ENCODE results near the gene AFMID. TPM values are rescaled to one million over a fixed set of nuclear protein-coding genes. Genes with fewer than 3 reads are reported as not detected.

Gene AFMID
- total and polyA plus RNA-seq, 2 of the 13 experiments (the other 11 are each of a cell fraction or from before 2014, with no cell fraction given) = 249 to 270 TPM

GRCh38 chr17:78176548-78177025, 10.6 kb upstream of the AFMID start (continued):
- TF ChIP-seq, protein P1, sequence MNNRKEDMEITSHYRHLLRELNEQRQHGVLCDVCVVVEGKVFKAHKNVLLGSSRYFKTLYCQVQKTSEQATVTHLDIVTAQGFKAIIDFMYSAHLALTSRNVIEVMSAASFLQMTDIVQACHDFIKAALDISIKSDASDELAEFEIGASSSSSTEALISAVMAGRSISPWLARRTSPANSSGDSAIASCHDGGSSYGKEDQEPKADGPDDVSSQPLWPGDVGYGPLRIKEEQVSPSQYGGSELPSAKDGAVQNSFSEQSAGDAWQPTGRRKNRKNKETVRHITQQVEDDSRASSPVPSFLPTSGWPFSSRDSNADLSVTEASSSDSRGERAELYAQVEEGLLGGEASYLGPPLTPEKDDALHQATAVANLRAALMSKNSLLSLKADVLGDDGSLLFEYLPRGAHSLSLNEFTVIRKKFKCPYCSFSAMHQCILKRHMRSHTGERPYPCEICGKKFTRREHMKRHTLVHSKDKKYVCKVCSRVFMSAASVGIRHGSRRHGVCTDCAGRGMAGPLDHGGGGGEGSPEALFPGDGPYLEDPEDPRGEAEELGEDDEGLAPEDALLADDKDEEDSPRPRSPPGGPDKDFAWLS (CRISPR knock-in tag; IDR thresholded peaks at IDR 0.05; ENCODE audit: borderline replicate concordance) = peak; percentile 50; the same call in 1 of the 2 replicates
- TF ChIP-seq SMARCE1 (IDR thresholded peaks at IDR 0.05; ENCODE audit: borderline replicate concordance) (no peak), ZNF777 (CRISPR knock-in tag; IDR thresholded peaks at IDR 0.05) (no peak), ZNF780A (CRISPR knock-in tag; IDR thresholded peaks at IDR 0.05) (no peak), HNRNPH1 (optimal IDR thresholded peaks at IDR 0.05; ENCODE audit: low read depth, low read length) (no peak), PATZ1 (CRISPR knock-in tag; IDR thresholded peaks at IDR 0.05) (0 out of 2 replicates have a peak, but pooled peaks have one; percentile 17), MLLT10 (CRISPR knock-in tag; IDR thresholded peaks at IDR 0.05) (no peak), ZNF530 (CRISPR knock-in tag; IDR thresholded peaks at IDR 0.05; ENCODE audit: low read depth) (no peak), ZNF567 (CRISPR knock-in tag; IDR thresholded peaks at IDR 0.05; ENCODE audit: borderline replicate concordance) (no peak), SMAD3 (CRISPR knock-in tag; IDR thresholded peaks at IDR 0.05) (no peak), ZFX (CRISPR knock-in tag; IDR thresholded peaks at IDR 0.05; ENCODE audit: low read depth) (peak; percentile 32; the same call in 1 of the 2 replicates), SMC3 (IDR thresholded peaks at IDR 0.05; ENCODE audit: low read length) (peak; percentile 24; the same call in 1 of the 2 replicates), DBP (CRISPR knock-in tag; IDR thresholded peaks at IDR 0.05; ENCODE audit: not compliant biosample characterization) (no peak), MTA3 (CRISPR knock-in tag; IDR thresholded peaks at IDR 0.05) (no peak), TBX2 (CRISPR knock-in tag; IDR thresholded peaks at IDR 0.05; ENCODE audit: borderline replicate concordance) (peak; percentile 30; the same call in 1 of the 2 replicates), MEIS1 (CRISPR knock-in tag; IDR thresholded peaks at IDR 0.05; ENCODE audit: borderline replicate concordance) (0 out of 2 replicates have a peak, but pooled peaks have one; percentile 41), SRY (CRISPR knock-in tag; IDR thresholded peaks at IDR 0.05) (0 out of 2 replicates have a peak, but pooled peaks have one; percentile 28), YY1 (IDR thresholded peaks at IDR 0.05; ENCODE audit: insufficient read depth, insufficient replicate concordance, low read depth, low read length) (peak; percentile 19), ARHGAP35 (CRISPR knock-in tag; IDR thresholded peaks at IDR 0.05; ENCODE audit: borderline replicate concordance) (no peak), XRCC5 (optimal IDR thresholded peaks at IDR 0.05; ENCODE audit: low read length) (peak; percentile 63)
- TF ChIP-seq, protein P2, sequence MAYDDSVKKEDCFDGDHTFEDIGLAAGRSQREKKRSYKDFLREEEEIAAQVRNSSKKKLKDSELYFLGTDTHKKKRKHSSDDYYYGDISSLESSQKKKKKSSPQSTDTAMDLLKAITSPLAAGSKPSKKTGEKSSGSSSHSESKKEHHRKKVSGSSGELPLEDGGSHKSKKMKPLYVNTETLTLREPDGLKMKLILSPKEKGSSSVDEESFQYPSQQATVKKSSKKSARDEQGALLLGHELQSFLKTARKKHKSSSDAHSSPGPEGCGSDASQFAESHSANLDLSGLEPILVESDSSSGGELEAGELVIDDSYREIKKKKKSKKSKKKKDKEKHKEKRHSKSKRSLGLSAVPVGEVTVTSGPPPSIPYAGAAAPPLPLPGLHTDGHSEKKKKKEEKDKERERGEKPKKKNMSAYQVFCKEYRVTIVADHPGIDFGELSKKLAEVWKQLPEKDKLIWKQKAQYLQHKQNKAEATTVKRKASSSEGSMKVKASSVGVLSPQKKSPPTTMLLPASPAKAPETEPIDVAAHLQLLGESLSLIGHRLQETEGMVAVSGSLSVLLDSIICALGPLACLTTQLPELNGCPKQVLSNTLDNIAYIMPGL (CRISPR knock-in tag; IDR thresholded peaks at IDR 0.05; ENCODE audit: borderline replicate concordance in 1 of 2, low read depth in 1 of 2) = peak; percentile 41 to 55; a peak in 2 of 4 replicates

Measured in HepG2 (cell line).